Hippocampal formation (tissue), 2 donors: Measurements from ENCODE around the gene EPC1.
A peak's percentile ranks its signal among the peaks of the same experiment; 100 is the strongest.
"Not testable (repeated sequence)": the region's sequence is repeated elsewhere in the genome, so short reads cannot be mapped to it uniquely, and the experiment has no call there.

Source experiments
- DNase-seq, 2 donors: peaks; one replicate each; lab custom pipeline; 2025; lab: John Stamatoyannopoulos, UW

EPC1 gene

GRCh38 chr10:32271617-32272016 is 75.3 kb downstream of the EPC1 start:
- no peak for DNase-seq

- DNase-seq, result no peak
Observed at GRCh38 chr10:32269343-32270100, 77.4 kb downstream of the EPC1 start.

GRCh38 chr10:32268788-32269187 is 78.2 kb downstream of the EPC1 start:
- no peak for DNase-seq

- DNase-seq, result no peak
Observed at GRCh38 chr10:32266979-32267378, 80.0 kb downstream of the EPC1 start.

GRCh38 chr10:32266566-32266965 is 80.4 kb downstream of the EPC1 start:
- no peak for DNase-seq

GRCh38 chr10:32265756-32266155 is 81.2 kb downstream of the EPC1 start:
- DNase-seq, result no peak

- DNase-seq, result no peak
Observed at GRCh38 chr10:32263300-32263699, 83.7 kb downstream of the EPC1 start.

- no peak for DNase-seq
Observed at GRCh38 chr10:32259551-32259950, 87.4 kb downstream of the EPC1 start.

- peak; percentile 43 to 52 for DNase-seq
Observed at GRCh38 chr10:32256613-32257437, 90.1 kb downstream of the EPC1 start.

GRCh38 chr10:32253821-32254220 is 93.1 kb downstream of the EPC1 start:
- no peak for DNase-seq

- no peak for DNase-seq
Observed at GRCh38 chr10:32253276-32253675, 93.7 kb downstream of the EPC1 start.

GRCh38 chr10:32250489-32250888 is 96.5 kb downstream of the EPC1 start:
- DNase-seq, result not testable (repeated sequence)

GRCh38 chr10:32246685-32247084 is 100.3 kb downstream of the EPC1 start:
- no peak for DNase-seq

- no peak for DNase-seq
Observed at GRCh38 chr10:32245760-32246159, 101.2 kb downstream of the EPC1 start.

GRCh38 chr10:32244421-32245207 is 102.3 kb downstream of the EPC1 start:
- DNase-seq, result no peak

- no peak for DNase-seq
Observed at GRCh38 chr10:32244011-32244410, 102.9 kb downstream of the EPC1 start.

GRCh38 chr10:32241946-32242345 is 105.0 kb downstream of the EPC1 start:
- DNase-seq, result no peak

- DNase-seq, result no peak
Observed at GRCh38 chr10:32240471-32240870, 106.5 kb downstream of the EPC1 start.

- DNase-seq, result no peak
Observed at GRCh38 chr10:32239769-32240168, 107.2 kb downstream of the EPC1 start.

- no peak for DNase-seq
Observed at GRCh38 chr10:32237644-32238345, 109.2 kb downstream of the EPC1 start.

GRCh38 chr10:32234471-32234870 is 112.5 kb downstream of the EPC1 start:
- no peak for DNase-seq

- not testable (repeated sequence) for DNase-seq
Observed at GRCh38 chr10:32233375-32233774, 113.6 kb downstream of the EPC1 start.
